WTC11 (cell line): ENCODE data around the gene SNAPC5. TPM values are rescaled to one million over a fixed set of nuclear protein-coding genes. Genes with fewer than 3 reads are reported as not detected.

ENCODE experiments used
- ARID4B ChIP-seq: sonication (generic); formaldehyde crosslinking; IDR thresholded peaks from 2 replicates; pipeline ENCODE4 v1.8.0; 2023; ENCODE audit warnings: missing genetic modification reagents, mild to moderate bottlenecking, borderline replicate concordance
- ATF2 ChIP-seq: sonication (generic); formaldehyde crosslinking; IDR thresholded peaks from 2 replicates; pipeline ENCODE4 v1.8.1; 2022; ENCODE audit warnings: low read depth, missing genetic modification reagents, borderline replicate concordance
- CDX4 ChIP-seq: fragments of 250-450 bp; sonication (Bioruptor Pico); IDR thresholded peaks from 2 replicates; pipeline ENCODE4 v1.9.0; 2021; ENCODE audit warnings: moderate library complexity, mild to moderate bottlenecking, inconsistent platforms, borderline replicate concordance
- CTCF ChIP-seq: fragments of 200-600 bp; IDR thresholded peaks from 2 replicates; pipeline ENCODE4 v1.8.0; 2022; ENCODE audit warnings: antibody characterized with exemption
- ELF4 ChIP-seq: sonication (generic); formaldehyde crosslinking; IDR thresholded peaks from 2 replicates; pipeline ENCODE4 v1.8.1; 2022; ENCODE audit warnings: low read depth, mild to moderate bottlenecking, moderate library complexity, missing genetic modification reagents
- ETV6 ChIP-seq: sonication (generic); formaldehyde crosslinking; IDR thresholded peaks from 2 replicates; pipeline ENCODE4 v1.8.1; 2022; ENCODE audit warnings: mild to moderate bottlenecking, missing genetic modification reagents
- FOXK1 ChIP-seq: sonication (generic); formaldehyde crosslinking; IDR thresholded peaks from 2 replicates; pipeline ENCODE4 v1.8.0; 2022; ENCODE audit warnings: mild to moderate bottlenecking, moderate library complexity, missing genetic modification reagents
- FOXP1 ChIP-seq: sonication (generic); formaldehyde crosslinking; IDR thresholded peaks from 2 replicates; pipeline ENCODE4 v1.8.0; 2022; ENCODE audit warnings: missing genetic modification reagents, mild to moderate bottlenecking, moderate library complexity, borderline replicate concordance
- GTF2I ChIP-seq: fragments of 250-450 bp; sonication (Bioruptor Pico); conservative IDR thresholded peaks from 2 replicates; pipeline ENCODE4 v1.4.0; 2021; ENCODE audit warnings: mild to moderate bottlenecking
- IRF2 ChIP-seq: sonication (generic); formaldehyde crosslinking; IDR thresholded peaks from 2 replicates; pipeline ENCODE4 v1.8.0; 2022; ENCODE audit warnings: low read depth, missing genetic modification reagents, borderline replicate concordance
- JUN ChIP-seq: sonication (generic); formaldehyde crosslinking; IDR thresholded peaks from 2 replicates; pipeline ENCODE4 v1.8.0; 2023; ENCODE audit warnings: mild to moderate bottlenecking, missing genetic modification reagents
- MLX ChIP-seq: sonication (generic); formaldehyde crosslinking; IDR thresholded peaks from 2 replicates; pipeline ENCODE4 v1.8.1; 2023; ENCODE audit warnings: mild to moderate bottlenecking, missing genetic modification reagents, moderate library complexity
- MYBL2 ChIP-seq: sonication (generic); formaldehyde crosslinking; IDR thresholded peaks from 2 replicates; pipeline ENCODE4 v1.8.1; 2023; ENCODE audit warnings: mild to moderate bottlenecking, moderate library complexity, missing genetic modification reagents
- SMAD4 ChIP-seq: sonication (generic); formaldehyde crosslinking; IDR thresholded peaks from 2 replicates; pipeline ENCODE4 v1.8.0; 2022; ENCODE audit warnings: mild to moderate bottlenecking, missing genetic modification reagents
- SOX15 ChIP-seq: fragments of 250-450 bp; sonication (Bioruptor Pico); IDR thresholded peaks from 2 replicates; pipeline ENCODE4 v1.9.0; 2021; ENCODE audit warnings: mild to moderate bottlenecking
- SP1 ChIP-seq: sonication (generic); formaldehyde crosslinking; conservative IDR thresholded peaks from 2 replicates; pipeline ENCODE4 v1.8.1; 2022; ENCODE audit warnings: missing genetic modification reagents
- TCF7 ChIP-seq: sonication (generic); formaldehyde crosslinking; IDR thresholded peaks from 2 replicates; pipeline ENCODE4 v1.8.0; 2022; ENCODE audit warnings: mild to moderate bottlenecking, low read depth, missing genetic modification reagents, moderate library complexity
- TEAD4 ChIP-seq: sonication (generic); formaldehyde crosslinking; IDR thresholded peaks from 2 replicates; pipeline ENCODE4 v1.8.0; 2022; ENCODE audit warnings: mild to moderate bottlenecking, missing genetic modification reagents
- TP53 ChIP-seq: sonication (generic); formaldehyde crosslinking; IDR thresholded peaks from 2 replicates; pipeline ENCODE4 v1.8.1; 2023; ENCODE audit warnings: mild to moderate bottlenecking, missing genetic modification reagents
- ZBTB43 ChIP-seq: sonication (generic); formaldehyde crosslinking; IDR thresholded peaks from 2 replicates; pipeline ENCODE4 v1.8.1; 2023; ENCODE audit warnings: mild to moderate bottlenecking, missing genetic modification reagents
- ZMAT4 ChIP-seq: fragments of 250-450 bp; sonication (Bioruptor Pico); IDR thresholded peaks from 2 replicates; pipeline ENCODE4 v1.9.0; 2021; ENCODE audit warnings: mild to moderate bottlenecking
- ZNF532 ChIP-seq: fragments of 250-450 bp; sonication (Bioruptor Pico); IDR thresholded peaks from 2 replicates; pipeline ENCODE4 v1.9.0; 2021; ENCODE audit warnings: mild to moderate bottlenecking, borderline replicate concordance
- total RNA-seq: library from RNA; stranded (reverse); gene quantifications from 3 replicates; pipeline ENCODE4 v1.2.3, GENCODE V29; 2021

The SNAPC5 gene
- total RNA-seq, 1 experiment from 2014 or later = 21.1 TPM

GRCh38 chr15:66497502-66498455 is at the start of gene SNAPC5 (continued):
- TF ChIP-seq ARID4B (CRISPR knock-in tag) (peak; percentile 88; the same call in 1 of the 2 replicates), ZBTB43 (CRISPR knock-in tag) (peak; percentile 86), MLX (CRISPR knock-in tag) (no peak), MYBL2 (CRISPR knock-in tag) (no peak), SMAD4 (no peak), ZMAT4 (CRISPR knock-in tag) (peak; percentile 27; the same call in 1 of the 2 replicates), ELF4 (CRISPR knock-in tag) (no peak), IRF2 (CRISPR knock-in tag) (no peak), GTF2I (CRISPR knock-in tag) (no peak), SOX15 (no peak), CTCF (peak; percentile 91), FOXK1 (CRISPR knock-in tag) (peak; percentile 94), SP1 (CRISPR knock-in tag) (peak; percentile 95), ZNF532 (CRISPR knock-in tag) (peak; percentile 96), TCF7 (no peak), ETV6 (CRISPR knock-in tag) (peak; percentile 94), TP53 (CRISPR knock-in tag) (no peak; the same call in 1 of the 2 replicates), ATF2 (CRISPR knock-in tag) (no peak), CDX4 (CRISPR knock-in tag) (no peak), TEAD4 (no peak), FOXP1 (peak; percentile 90; the same call in 1 of the 2 replicates), JUN (CRISPR knock-in tag) (no peak)
